OCI-LY3 (cell line): ENCODE results near the gene SLC25A14.
A peak's percentile ranks its signal among the peaks of the same experiment; 100 is the strongest.

ENCODE experiments used
- H2AFZ ChIP-seq: fragments of 200-600, 300-600 bp; shearing (Covaris generic); 2 replicates; pipeline ENCODE4 v1.6.0; 2014; ENCODE audit warnings: antibody characterized with exemption, low read depth, low read length
- H3K27ac ChIP-seq: fragments of 200-600, 300-600 bp; sonication (generic); 2 replicates; pipeline ENCODE4 v1.5.1; 2014; ENCODE audit warnings: mild to moderate bottlenecking, low read length, moderate library complexity, mixed read lengths
- H3K27me3 ChIP-seq: fragments of 200-600, 300-600 bp; sonication (generic); 2 replicates; pipeline ENCODE4 v1.6.1; 2014; ENCODE audit warnings: low read depth, low read length, mixed read lengths
- H3K36me3 ChIP-seq: fragments of 200-600, 300-600 bp; sonication (generic); replicated peaks from 2 replicates; pipeline ENCODE3; 2014; ENCODE audit warnings: low read depth, low read length, mixed read lengths
- H3K4me1 ChIP-seq: fragments of 300-600, 200-600 bp; sonication (generic); 2 replicates; pipeline ENCODE4 v1.6.1; 2014; ENCODE audit warnings: low read length, mixed read lengths
- H3K4me2 ChIP-seq: fragments of 200-600, 300-600 bp; sonication (generic); 2 replicates; pipeline ENCODE4 v1.6.1; 2014; ENCODE audit warnings: low read length, mixed read lengths
- H3K4me3 ChIP-seq: fragments of 300-600, 200-600 bp; sonication (generic); 2 replicates; pipeline ENCODE4 v1.5.1; 2014; ENCODE audit warnings: antibody characterized with exemption, mild to moderate bottlenecking, low read length, moderate library complexity
- H3K79me2 ChIP-seq: fragments of 300-600, 200-600 bp; shearing (Covaris generic); 2 replicates; pipeline ENCODE4 v1.6.1; 2014; ENCODE audit warnings: mild to moderate bottlenecking, low read length, mixed read lengths
- H3K9ac ChIP-seq: fragments of 300-600, 200-600 bp; shearing (Covaris generic); 2 replicates; pipeline ENCODE4 v1.6.0; 2014; ENCODE audit warnings: mild to moderate bottlenecking, low read length, moderate library complexity
- H3K9me3 ChIP-seq: fragments of 200-600, 300-600 bp; shearing (Covaris generic); 2 replicates; pipeline ENCODE4 v1.6.1; 2014; ENCODE audit warnings: low read length, mixed read lengths; ENCODE audit not compliant: insufficient read depth
- H4K20me1 ChIP-seq: fragments of 200-600, 300-600 bp; sonication (generic); 2 replicates; pipeline ENCODE4 v1.6.1; 2016; ENCODE audit warnings: low read length, mixed read lengths; ENCODE audit not compliant: insufficient read depth
- EZH2phosphoT487 ChIP-seq: fragments of 200-600 bp; shearing (Covaris generic); IDR thresholded peaks from 2 replicates; pipeline ENCODE4 v1.6.1; 2018; ENCODE audit warnings: antibody characterized with exemption, mixed run types, low read depth
- TF ChIP-seq, protein P1 (sequence below): fragments of 200-600, 300-600 bp; sonication (generic); IDR thresholded peaks from 2 replicates; pipeline ENCODE4 v1.5.1; 2014; ENCODE audit warnings: antibody characterized with exemption, low read length, low read depth

SLC25A14 gene

DNA sequence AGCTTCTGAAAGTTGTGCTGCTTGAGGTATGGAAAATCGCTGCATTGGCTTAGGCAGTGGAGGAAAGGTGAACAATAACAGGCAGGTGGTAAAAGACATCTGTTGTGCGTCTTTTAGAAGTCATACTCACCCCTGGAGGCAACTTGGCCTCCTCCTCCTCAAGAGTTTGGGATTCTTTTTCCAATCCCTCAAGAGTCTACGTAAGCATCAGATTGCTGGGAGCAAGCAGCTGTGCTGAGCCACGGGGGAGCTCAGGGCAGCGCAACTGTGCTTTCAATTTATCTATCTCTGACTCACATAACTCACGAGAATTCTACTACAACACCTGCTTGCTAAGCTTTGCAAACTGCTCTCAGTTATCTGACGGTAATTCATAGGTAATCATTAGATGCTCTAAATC is 55.6 kb downstream of the SLC25A14 start:
- H3K27ac ChIP-seq, result no peak overlapping the region
- H3K36me3 ChIP-seq, result no peaks in the 10 kb centered on the region
- H4K20me1 ChIP-seq, result no peaks in the 10 kb centered on the region
- H3K27me3 ChIP-seq, result no peaks in the 10 kb centered on the region
- H3K4me1 ChIP-seq, result no peaks in the 10 kb centered on the region
- no peaks in the 10 kb centered on the region for H3K79me2 ChIP-seq
- no peak overlapping the region for H3K9ac ChIP-seq
- H2AFZ ChIP-seq, result no peak overlapping the region
- H3K4me2 ChIP-seq, result no peak overlapping the region
- H3K4me3 ChIP-seq, result no peak overlapping the region
- no peak for TF ChIP-seq EZH2phosphoT487
- TF ChIP-seq, protein P1, sequence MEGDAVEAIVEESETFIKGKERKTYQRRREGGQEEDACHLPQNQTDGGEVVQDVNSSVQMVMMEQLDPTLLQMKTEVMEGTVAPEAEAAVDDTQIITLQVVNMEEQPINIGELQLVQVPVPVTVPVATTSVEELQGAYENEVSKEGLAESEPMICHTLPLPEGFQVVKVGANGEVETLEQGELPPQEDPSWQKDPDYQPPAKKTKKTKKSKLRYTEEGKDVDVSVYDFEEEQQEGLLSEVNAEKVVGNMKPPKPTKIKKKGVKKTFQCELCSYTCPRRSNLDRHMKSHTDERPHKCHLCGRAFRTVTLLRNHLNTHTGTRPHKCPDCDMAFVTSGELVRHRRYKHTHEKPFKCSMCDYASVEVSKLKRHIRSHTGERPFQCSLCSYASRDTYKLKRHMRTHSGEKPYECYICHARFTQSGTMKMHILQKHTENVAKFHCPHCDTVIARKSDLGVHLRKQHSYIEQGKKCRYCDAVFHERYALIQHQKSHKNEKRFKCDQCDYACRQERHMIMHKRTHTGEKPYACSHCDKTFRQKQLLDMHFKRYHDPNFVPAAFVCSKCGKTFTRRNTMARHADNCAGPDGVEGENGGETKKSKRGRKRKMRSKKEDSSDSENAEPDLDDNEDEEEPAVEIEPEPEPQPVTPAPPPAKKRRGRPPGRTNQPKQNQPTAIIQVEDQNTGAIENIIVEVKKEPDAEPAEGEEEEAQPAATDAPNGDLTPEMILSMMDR, result no peak
- H3K9me3 ChIP-seq, result no peaks in the 10 kb centered on the region

DNA sequence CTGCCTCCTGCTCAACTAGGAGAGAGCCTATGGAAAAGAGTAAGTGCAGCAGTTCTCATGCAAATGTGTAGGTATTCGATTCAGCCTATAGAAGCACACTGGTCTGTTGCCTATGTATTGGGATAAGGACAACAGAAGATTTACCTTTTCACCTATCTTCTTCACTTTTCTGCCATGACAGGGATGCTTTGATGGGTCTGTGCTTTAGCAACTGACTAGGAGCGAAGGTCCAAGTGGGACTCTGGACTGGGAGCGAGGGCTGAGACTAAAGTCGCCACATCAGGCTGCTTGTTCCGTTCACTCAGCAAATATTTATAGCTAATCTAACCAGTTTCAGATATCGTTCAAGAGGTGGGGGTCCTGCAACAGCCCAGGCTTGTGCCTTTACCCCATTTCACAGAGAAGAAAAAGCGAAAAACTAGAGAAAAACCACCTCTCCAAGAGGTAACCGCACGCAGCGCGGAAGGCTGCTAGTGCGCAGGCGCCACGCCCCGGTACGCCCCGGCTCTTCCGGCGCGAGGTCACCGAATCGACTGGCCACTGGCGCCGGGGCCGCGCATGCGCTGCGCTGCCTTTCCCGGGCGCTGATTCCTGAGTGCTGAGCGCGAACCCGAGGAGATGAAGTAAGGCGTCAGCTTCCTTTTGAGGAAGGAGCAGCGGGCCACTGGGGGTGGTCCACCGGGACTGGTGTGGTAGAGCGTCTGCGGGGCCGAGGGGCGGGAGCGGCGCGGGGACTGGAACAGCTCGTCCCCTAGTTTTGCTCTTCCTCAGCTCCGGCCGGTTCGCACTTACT is 61.9 kb downstream of the SLC25A14 start, which contains the start of gene RBMX2:
Gene RBMX2, plus strand, starts transcription at position 573 of the 793 bp plus-strand sequence. Its CDS starts 46 bp downstream, at position 619.
- peak within 1 kb of the TSS; percentile 98 for H2AFZ ChIP-seq
- peak within 1 kb of the TSS; percentile 98 for H3K4me3 ChIP-seq
- H4K20me1 ChIP-seq, result no peaks in the 10 kb centered on the region
- H3K4me1 ChIP-seq, result peaks cover 6% of the 10 kb centered on the region; the same call in 1 of the 2 replicates
- H3K36me3 ChIP-seq, result peaks cover 9% of the 10 kb centered on the region
- peak within 1 kb of the TSS; percentile 88 for H3K9ac ChIP-seq
- peaks cover 23% of the 10 kb centered on the region for H3K79me2 ChIP-seq
- TF ChIP-seq, protein P1, result no peak
- TF ChIP-seq EZH2phosphoT487, result no peak
- peak within 1 kb of the TSS; percentile 63 for H3K27ac ChIP-seq
- peak within 1 kb of the TSS; percentile 93 for H3K4me2 ChIP-seq
- no peaks in the 10 kb centered on the region for H3K27me3 ChIP-seq
- no peaks in the 10 kb centered on the region for H3K9me3 ChIP-seq

DNA sequence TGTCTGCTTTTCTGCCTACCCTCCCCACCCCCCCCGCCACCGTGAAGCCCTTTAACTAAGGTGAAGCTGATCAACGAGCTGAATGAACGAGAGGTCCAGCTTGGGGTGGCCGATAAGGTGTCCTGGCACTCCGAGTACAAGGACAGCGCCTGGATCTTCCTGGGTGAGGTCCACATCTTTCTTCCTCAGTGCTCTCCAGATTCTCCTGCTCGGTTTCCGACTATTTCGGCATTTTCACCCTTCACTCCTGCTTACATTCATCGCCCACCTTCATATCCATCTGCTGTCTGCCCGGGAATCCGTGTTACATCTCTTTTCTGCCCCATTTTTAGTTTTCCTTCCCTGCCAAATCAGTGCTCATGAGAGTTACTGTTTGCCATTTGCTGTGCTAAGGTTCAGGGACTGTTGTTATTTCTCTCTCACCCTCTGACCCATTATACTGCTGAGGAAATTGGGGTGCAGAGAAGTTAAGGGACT is 62.5 kb downstream of the SLC25A14 start:
- Histone ChIP-seq H3K4me2 (peak overlapping the region; percentile 93), H3K4me3 (peak overlapping the region; percentile 98), H3K9ac (peak overlapping the region; percentile 88), H3K79me2 (peaks cover 23% of the 10 kb centered on the region), H3K27ac (no peak overlapping the region), H3K27me3 (no peaks in the 10 kb centered on the region), H2AFZ (peak overlapping the region; percentile 98; the same call in 1 of the 2 replicates), H3K36me3 (peaks cover 9% of the 10 kb centered on the region), H3K9me3 (no peaks in the 10 kb centered on the region), H3K4me1 (peaks cover 6% of the 10 kb centered on the region; the same call in 1 of the 2 replicates), H4K20me1 (no peaks in the 10 kb centered on the region)
- TF ChIP-seq, protein P1, result no peak
- TF ChIP-seq EZH2phosphoT487, result no peak

DNA sequence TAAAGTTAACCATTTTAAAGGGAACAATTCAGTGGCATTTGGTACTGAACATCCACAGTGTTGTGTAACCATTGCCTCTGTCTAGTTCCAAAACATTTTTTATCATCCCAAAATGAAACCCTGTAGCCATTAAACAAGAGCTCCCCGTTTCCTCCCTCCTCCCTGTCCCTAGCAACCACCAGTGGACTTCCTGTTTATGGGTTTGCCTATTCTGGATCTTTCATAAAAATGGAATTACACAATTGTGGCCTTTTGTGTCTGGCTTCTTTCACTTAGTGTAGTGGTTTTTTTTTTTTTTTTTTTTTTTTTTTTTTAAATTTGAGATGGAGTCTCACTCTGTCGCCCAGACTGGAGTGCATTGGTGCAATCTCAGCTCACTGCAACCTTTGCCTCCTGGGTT is 73.7 kb downstream of the SLC25A14 start:
- Histone ChIP-seq H3K9ac (no peak overlapping the region), H3K4me3 (no peak overlapping the region), H3K79me2 (no peaks in the 10 kb centered on the region), H3K27me3 (no peaks in the 10 kb centered on the region), H3K9me3 (no peaks in the 10 kb centered on the region), H3K4me1 (no peaks in the 10 kb centered on the region), H3K4me2 (no peak overlapping the region), H4K20me1 (no peaks in the 10 kb centered on the region), H3K36me3 (peaks cover 9% of the 10 kb centered on the region), H3K27ac (no peak overlapping the region), H2AFZ (no peak overlapping the region)
- no peak for TF ChIP-seq EZH2phosphoT487
- TF ChIP-seq, protein P1, result no peak
